Measurements from ENCODE around the gene REEP2.
A peak's percentile ranks its signal among the peaks of the same experiment; 100 is the strongest.
"Not testable (repeated sequence)": the region's sequence is repeated elsewhere in the genome, so short reads cannot be mapped to it uniquely, and the experiment has no call there.

Gene REEP2

DNA sequence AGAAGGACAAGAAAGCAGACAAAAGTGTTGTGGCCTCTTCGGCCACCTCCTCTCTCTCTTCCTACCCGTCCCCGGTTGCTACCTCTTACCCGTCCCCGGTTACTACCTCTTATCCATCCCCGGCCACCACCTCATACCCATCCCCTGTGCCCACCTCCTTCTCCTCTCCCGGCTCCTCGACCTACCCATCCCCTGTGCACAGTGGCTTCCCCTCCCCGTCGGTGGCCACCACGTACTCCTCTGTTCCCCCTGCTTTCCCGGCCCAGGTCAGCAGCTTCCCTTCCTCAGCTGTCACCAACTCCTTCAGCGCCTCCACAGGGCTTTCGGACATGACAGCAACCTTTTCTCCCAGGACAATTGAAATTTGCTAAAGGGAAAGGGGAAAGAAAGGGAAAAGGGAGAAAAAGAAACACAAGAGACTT lies 28.9 kb downstream of the REEP2 start:
- no peak for DNase-seq

DNA sequence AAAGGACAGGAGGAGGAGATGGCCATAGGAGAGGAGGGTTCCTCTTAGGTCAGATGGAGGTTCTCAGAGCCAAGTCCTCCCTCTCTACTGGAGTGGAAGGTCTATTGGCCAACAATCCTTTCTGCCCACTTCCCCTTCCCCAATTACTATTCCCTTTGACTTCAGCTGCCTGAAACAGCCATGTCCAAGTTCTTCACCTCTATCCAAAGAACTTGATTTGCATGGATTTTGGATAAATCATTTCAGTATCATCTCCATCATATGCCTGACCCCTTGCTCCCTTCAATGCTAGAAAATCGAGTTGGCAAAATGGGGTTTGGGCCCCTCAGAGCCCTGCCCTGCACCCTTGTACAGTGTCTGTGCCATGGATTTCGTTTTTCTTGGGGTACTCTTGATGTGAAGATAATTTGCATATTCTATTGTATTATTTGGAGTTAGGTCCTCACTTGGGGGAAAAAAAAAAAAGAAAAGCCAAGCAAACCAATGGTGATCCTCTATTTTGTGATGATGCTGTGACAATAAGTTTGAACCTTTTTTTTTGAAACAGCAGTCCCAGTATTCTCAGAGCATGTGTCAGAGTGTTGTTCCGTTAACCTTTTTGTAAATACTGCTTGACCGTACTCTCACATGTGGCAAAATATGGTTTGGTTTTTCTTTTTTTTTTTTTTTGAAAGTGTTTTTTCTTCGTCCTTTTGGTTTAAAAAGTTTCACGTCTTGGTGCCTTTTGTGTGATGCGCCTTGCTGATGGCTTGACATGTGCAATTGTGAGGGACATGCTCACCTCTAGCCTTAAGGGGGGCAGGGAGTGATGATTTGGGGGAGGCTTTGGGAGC lies 29.5 kb downstream of the REEP2 start:
- DNase-seq = no peak

- no peak for DNase-seq
Measured at GRCh38 chr5:138468966-138469539, 30.2 kb downstream of the REEP2 start.

GRCh38 chr5:138469540-138470321 lies 30.9 kb downstream of the REEP2 start:
- no peak for DNase-seq

GRCh38 chr5:138470322-138471051 lies 31.6 kb downstream of the REEP2 start:
- no peak for DNase-seq

- DNase-seq = no peak
Measured at GRCh38 chr5:138471052-138471361, 32.1 kb downstream of the REEP2 start.

- DNase-seq = no peak
Measured at GRCh38 chr5:138472353-138472752, 33.5 kb downstream of the REEP2 start.

DNA sequence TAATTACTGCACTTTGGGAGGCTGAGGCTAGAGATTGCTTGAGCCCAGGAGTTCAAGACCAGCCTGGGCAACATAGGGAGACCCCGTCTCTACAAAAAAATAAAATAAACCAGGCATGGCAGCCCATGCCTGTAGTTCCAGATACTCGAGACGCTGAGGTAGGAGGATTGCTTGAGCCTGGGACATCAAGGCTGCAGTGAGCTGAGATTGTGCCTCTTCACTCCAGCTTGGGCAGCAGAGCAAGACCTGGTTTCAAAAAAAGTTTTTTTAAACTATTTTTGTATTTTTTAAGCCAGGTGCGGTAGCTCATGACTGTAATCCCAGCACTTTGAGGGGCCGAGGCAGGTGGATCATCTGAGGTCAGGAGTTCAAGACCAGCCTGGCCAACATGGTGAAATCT lies 34.3 kb downstream of the REEP2 start:
- not testable (repeated sequence) for DNase-seq

GRCh38 chr5:138476918-138477317 lies 38.1 kb downstream of the REEP2 start:
- no peak for DNase-seq

DNA sequence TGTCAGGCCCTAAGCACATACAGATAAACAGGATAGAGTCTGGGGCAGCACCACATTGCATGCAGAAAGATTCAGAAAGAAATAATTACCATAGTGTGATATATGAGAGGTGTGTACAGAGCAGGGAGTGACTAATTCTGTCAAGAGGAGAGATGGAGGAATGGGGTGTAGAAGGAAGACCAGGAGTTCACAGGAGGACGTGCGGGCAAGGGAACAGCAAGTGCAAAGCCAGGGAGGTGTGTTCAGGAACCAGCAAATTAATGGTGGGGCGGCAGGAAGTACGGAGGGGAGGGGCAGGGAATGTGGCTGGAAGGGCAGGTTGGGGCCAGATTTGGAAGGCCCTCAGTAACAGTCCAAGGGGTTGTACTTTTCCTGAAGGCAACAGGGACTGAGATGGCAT lies 43.8 kb downstream of the REEP2 start:
- no peak for DNase-seq

DNA sequence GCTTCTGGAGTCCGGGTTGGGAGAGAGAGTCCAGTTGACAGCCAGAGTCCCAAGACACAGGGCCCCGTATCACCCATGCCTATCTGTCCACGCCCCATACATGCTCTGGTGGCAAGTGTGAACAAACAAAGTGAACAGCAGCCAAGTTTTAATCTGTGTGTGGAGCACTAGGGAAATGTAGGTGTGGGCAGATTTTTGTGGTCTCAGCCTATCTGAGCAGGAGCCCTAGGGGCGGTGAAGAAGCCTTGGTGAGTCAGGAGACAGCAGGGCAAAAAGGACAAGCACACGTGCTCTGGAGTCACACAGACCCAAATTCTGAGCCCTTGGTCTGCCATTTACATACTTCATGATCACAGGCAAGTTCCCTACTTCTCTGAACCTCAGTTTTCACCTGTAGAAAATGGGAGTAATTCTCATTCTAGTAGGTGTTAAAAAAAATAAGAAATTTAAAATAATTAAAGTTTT lies 49.7 kb downstream of the REEP2 start:
- no peak for DNase-seq

- no peak for DNase-seq
Measured at GRCh38 chr5:138489683-138490061, 50.8 kb downstream of the REEP2 start.

DNA sequence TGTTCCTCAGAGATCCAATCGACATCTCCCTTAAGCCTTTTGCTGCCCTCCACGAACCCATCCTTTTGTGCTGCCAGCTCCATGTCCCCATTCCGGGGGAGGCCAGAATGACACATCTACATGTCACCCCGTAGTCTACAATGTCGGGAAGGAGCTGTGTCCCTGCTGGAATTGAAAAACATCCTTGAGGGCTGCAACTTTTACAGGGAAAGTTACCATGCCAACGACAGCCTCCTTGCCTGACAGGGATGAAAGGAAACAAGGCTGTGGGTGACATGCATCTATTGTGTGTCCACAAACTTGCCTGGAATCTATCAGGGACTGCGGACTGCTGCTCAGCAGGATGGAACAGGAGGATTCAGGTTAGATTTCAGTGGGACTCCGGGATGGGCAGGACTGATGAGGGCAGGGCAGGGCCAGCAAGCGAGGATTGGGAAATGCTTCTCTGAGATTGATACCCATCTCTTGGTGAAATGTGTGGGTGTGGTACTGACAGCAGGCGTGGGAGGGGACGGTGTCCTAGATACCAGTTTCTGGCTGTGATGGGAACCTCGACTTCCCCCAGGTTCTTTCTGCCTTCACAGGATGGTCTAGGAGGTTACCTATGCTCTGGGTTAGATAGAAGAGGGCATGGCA lies 51.9 kb downstream of the REEP2 start:
- no peak for DNase-seq

- no peak for DNase-seq
Measured at GRCh38 chr5:138491284-138491648, 52.4 kb downstream of the REEP2 start.

DNA sequence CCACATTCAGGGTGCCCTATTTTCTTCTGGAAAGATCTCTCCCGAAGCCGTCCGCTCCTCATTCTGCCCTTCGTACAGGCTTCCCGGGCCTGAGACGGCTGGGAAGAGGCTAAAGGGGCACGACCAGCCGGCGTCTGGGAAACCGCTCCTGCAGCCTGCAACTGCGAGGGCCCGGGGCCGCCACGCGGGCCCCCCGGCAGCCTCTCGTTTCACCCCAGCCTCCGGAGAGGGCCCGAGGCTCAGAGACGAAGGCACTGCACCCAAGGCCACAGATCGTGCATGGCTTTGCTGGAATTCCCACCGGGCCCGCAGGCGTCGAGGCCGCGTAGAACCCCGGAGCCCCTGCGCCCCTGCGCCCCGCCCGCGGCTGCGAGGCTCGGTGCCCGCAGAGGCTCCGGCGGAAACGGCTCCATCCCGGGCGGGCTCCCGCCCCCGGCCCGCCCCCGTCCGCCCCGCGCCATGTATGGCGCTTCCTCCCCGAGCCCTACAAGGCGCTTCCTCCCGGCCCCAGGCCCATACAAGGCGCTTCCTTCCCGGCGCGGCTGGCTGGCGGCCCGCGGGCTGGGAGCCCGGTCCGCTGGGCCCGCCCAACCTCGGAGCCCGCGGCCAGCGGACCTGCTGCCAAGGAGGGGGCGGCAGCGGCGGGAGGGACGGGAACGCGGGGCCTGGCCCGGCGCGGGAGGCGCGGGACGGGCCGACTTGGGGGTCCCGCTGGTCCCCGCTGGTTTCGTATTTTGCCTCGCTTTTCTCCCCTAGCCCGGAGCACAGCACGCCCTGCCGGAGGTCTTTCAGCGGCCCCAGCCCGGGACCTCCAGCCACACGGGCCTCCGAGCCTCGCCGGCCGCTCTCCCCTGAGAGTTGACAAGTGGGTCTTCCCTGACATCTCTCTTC lies 53.1 kb downstream of the REEP2 start:
- DNase-seq = peak; percentile 89

- no peak for DNase-seq
Measured at GRCh38 chr5:138492560-138493045, 53.7 kb downstream of the REEP2 start.

GRCh38 chr5:138495351-138495750 lies 56.5 kb downstream of the REEP2 start:
- no peak for DNase-seq

All from activated CD4-positive, alpha-beta T cell treated with anti-CD3 and anti-CD28 coated beads, Interleukin-10, Interleukin-2, amounts not matched to agents 100 ng/mL and 50 ng/mL, durations not matched to agents 16 hours and 8 hours (primary cell).